K562 (cell line): ENCODE measurements around the gene ASIC3. TPM values are rescaled to one million over a fixed set of nuclear protein-coding genes. Genes with fewer than 3 reads are reported as not detected.

Experiments
- ARHGAP35 ChIP-seq: fragments of 450-650 bp; IDR thresholded peaks from 2 replicates; pipeline ENCODE4 v1.6.1; 2018; ENCODE audit not compliant: partially characterized antibody
- ETV1 ChIP-seq: fragments of 450-650 bp; conservative IDR thresholded peaks from 2 replicates; pipeline ENCODE4 v1.6.1; 2016; ENCODE audit warnings: missing genetic modification characterization, control low read depth, low read depth, missing compliant biosample characterization
- KAT7 ChIP-seq: sonication (generic); formaldehyde crosslinking; IDR thresholded peaks from 2 replicates; pipeline ENCODE4 v1.8.0; 2022; ENCODE audit warnings: missing genetic modification reagents, mild to moderate bottlenecking, borderline replicate concordance
- KDM2B ChIP-seq: fragments of 250-450 bp; sonication (Bioruptor Pico); IDR thresholded peaks from 2 replicates; pipeline ENCODE4 v1.8.0; 2021; ENCODE audit warnings: mild to moderate bottlenecking, moderate library complexity
- LEF1 ChIP-seq: fragments of 450-650 bp; IDR thresholded peaks from 2 replicates; pipeline ENCODE4 v1.6.1; 2016; ENCODE audit warnings: mild to moderate bottlenecking
- MLLT1 ChIP-seq, 2 experiments: fragments of 450-650 bp; IDR thresholded peaks; 2 replicates each; pipeline ENCODE4 v1.6.1; 2016
- MTA3 ChIP-seq: fragments of 450-650 bp; formaldehyde crosslinking; IDR thresholded peaks from 2 replicates; pipeline ENCODE4 v1.6.1; 2017; ENCODE audit warnings: mild to moderate bottlenecking, borderline replicate concordance
- OTX1 ChIP-seq: fragments of 450-650 bp; formaldehyde crosslinking; IDR thresholded peaks from 2 replicates; pipeline ENCODE4 v1.4.0; 2022; ENCODE audit warnings: mild to moderate bottlenecking
- PCBP1 ChIP-seq: fragments of 200-400 bp; formaldehyde crosslinking; IDR thresholded peaks from 2 replicates; pipeline ENCODE4 v1.6.1; 2018; ENCODE audit warnings: mild to moderate bottlenecking, low read depth, low read length; ENCODE audit not compliant: poor library complexity, severe bottlenecking
- POLR2G ChIP-seq: fragments of 200-400 bp; formaldehyde crosslinking; IDR thresholded peaks from 2 replicates; pipeline ENCODE4 v1.6.1; 2017; ENCODE audit warnings: low read depth, mild to moderate bottlenecking, antibody characterized with exemption, low read length, moderate library complexity
- RBFOX2 ChIP-seq: fragments of 200-400 bp; formaldehyde crosslinking; IDR thresholded peaks from 2 replicates; pipeline ENCODE4 v1.6.1; 2017; ENCODE audit warnings: low read depth, mild to moderate bottlenecking, low read length, moderate library complexity
- SAP30 ChIP-seq: fragments of 200-600 bp; sonication (generic); IDR thresholded peaks from 2 replicates; pipeline ENCODE4 v1.6.1; 2012; ENCODE audit warnings: borderline replicate concordance, low read depth, mild to moderate bottlenecking, moderate library complexity, low read length, control low read depth, inconsistent platforms; ENCODE audit not compliant: insufficient read depth, poor library complexity, severe bottlenecking
- SMARCE1 ChIP-seq: fragments of 450-650 bp; IDR thresholded peaks from 2 replicates; pipeline ENCODE4 v1.7.1; 2016; ENCODE audit warnings: mild to moderate bottlenecking
- ZNF175 ChIP-seq: fragments of 200-800 bp; sonication (Bioruptor generic); IDR thresholded peaks from 2 replicates; pipeline ENCODE4 v1.6.1; 2016; ENCODE audit warnings: low read depth, mild to moderate bottlenecking, missing genetic modification characterization, missing compliant biosample characterization
- ZNF253 ChIP-seq: fragments of 250-450 bp; sonication (Bioruptor Pico); conservative IDR thresholded peaks from 2 replicates; pipeline ENCODE4 v1.6.1; 2021; ENCODE audit warnings: mild to moderate bottlenecking
- polyA plus RNA-seq, 8 experiments: library from polyadenylated mRNA; depleted of rRNA in 4 of 8; stranded (reverse) in 5 of 8; unstranded in 3 of 8; fragments of >200 nt; fragmentation: Nextera tagmentation in 2 of 8; fragmentation: Illumina TruSeq in 1 of 8; extraction: Ambion mirVana in 2 of 8; extraction: Trizol in 1 of 8; gene quantifications; 2 replicates each; pipeline versions ENCODE4 v1.2.1 to v1.2.3, GENCODE V29; 2011 to 2014; ENCODE audit warnings: inconsistent platforms in 1 of 8, missing spikeins in 1 of 8
- total RNA-seq, 7 experiments: library from RNA; depleted of rRNA in 6 of 7; stranded (reverse); fragments of >200 nt in 6 of 7; fragmentation: Illumina TruSeq in 2 of 7; extraction: Trizol in 2 of 7; gene quantifications; 2 replicates each; pipeline versions ENCODE4 v1.2.1 to v1.2.3, GENCODE V29; 2011 to 2021; ENCODE audit warnings: low replicate concordance in 1 of 7
- TF ChIP-seq, protein P1 (sequence below), 2 experiments: fragments of 450-650 bp; IDR thresholded peaks; 2 replicates each; pipeline ENCODE4 v1.6.1; 2018; ENCODE audit warnings: mild to moderate bottlenecking in 2 of 2, low read depth in 1 of 2; ENCODE audit not compliant: partially characterized antibody in 2 of 2

The ASIC3 gene
- total and polyA plus RNA-seq, 9 of the 15 experiments (the other 6 are each of a cell fraction or from before 2014, with no cell fraction given) = 0.11 to 5.0 (median 0.87) TPM

GRCh38 chr7:151081170-151082101 is 33.1 kb downstream of the ASIC3 start (continued):
- TF ChIP-seq ETV1 (tag) (no peak), ARHGAP35 (no peak), LEF1 (no peak), MLLT1 (IDR thresholded peaks at IDR 0.05) (peak in 1 of 2 experiments; percentile 38; a peak in 1 of 4 replicates), ZNF175 (CRISPR knock-in tag) (peak; percentile 36; the same call in 1 of the 2 replicates), SAP30 (peak; percentile 58), MTA3 (peak; percentile 17; the same call in 1 of the 2 replicates), OTX1 (CRISPR knock-in tag) (peak; percentile 72; the same call in 1 of the 2 replicates), KDM2B (CRISPR knock-in tag) (peak; percentile 6; the same call in 1 of the 2 replicates), SMARCE1 (0 out of 2 replicates have a peak, but pooled peaks have one; percentile 10), RBFOX2 (peak; percentile 54), KAT7 (CRISPR knock-in tag) (peak; percentile 24; the same call in 1 of the 2 replicates), PCBP1 (no peak), ZNF253 (CRISPR knock-in tag) (0 out of 2 replicates have a peak, but pooled peaks have one; percentile 51), POLR2G (peak; percentile 62)
- TF ChIP-seq, protein P1, sequence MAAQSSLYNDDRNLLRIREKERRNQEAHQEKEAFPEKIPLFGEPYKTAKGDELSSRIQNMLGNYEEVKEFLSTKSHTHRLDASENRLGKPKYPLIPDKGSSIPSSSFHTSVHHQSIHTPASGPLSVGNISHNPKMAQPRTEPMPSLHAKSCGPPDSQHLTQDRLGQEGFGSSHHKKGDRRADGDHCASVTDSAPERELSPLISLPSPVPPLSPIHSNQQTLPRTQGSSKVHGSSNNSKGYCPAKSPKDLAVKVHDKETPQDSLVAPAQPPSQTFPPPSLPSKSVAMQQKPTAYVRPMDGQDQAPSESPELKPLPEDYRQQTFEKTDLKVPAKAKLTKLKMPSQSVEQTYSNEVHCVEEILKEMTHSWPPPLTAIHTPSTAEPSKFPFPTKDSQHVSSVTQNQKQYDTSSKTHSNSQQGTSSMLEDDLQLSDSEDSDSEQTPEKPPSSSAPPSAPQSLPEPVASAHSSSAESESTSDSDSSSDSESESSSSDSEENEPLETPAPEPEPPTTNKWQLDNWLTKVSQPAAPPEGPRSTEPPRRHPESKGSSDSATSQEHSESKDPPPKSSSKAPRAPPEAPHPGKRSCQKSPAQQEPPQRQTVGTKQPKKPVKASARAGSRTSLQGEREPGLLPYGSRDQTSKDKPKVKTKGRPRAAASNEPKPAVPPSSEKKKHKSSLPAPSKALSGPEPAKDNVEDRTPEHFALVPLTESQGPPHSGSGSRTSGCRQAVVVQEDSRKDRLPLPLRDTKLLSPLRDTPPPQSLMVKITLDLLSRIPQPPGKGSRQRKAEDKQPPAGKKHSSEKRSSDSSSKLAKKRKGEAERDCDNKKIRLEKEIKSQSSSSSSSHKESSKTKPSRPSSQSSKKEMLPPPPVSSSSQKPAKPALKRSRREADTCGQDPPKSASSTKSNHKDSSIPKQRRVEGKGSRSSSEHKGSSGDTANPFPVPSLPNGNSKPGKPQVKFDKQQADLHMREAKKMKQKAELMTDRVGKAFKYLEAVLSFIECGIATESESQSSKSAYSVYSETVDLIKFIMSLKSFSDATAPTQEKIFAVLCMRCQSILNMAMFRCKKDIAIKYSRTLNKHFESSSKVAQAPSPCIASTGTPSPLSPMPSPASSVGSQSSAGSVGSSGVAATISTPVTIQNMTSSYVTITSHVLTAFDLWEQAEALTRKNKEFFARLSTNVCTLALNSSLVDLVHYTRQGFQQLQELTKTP (IDR thresholded peaks at IDR 0.05; ENCODE audit: low read depth in 1 of 2, partially characterized antibody in 2 of 2) = peak in 1 of 2 experiments; percentile 14
